Sigmoid colon (tissue), 7 donors: ENCODE measurements around the gene CNOT4. TPM values are rescaled to one million over a fixed set of nuclear protein-coding genes. Genes with fewer than 3 reads are reported as not detected.
"Not testable (repeated sequence)": the region's sequence is repeated elsewhere in the genome, so short reads cannot be mapped to it uniquely, and the experiment has no call there.

Experiments
- DNase-seq: peaks from one replicate; pipeline ENCODE4 v3.0.0-alpha.2; 2019
- H3K27ac ChIP-seq, 4 donors: fragments of 200-600 bp; sonication (generic); one replicate each; pipeline ENCODE4 v1.5.1; 2016 to 2019; ENCODE audit warnings: mild to moderate bottlenecking in 1 of 4
- H3K27me3 ChIP-seq, 3 donors: fragments of 200-600 bp; sonication (generic); one replicate each; pipeline ENCODE4 v1.5.1; 2019; ENCODE audit warnings: mild to moderate bottlenecking in 1 of 3
- H3K36me3 ChIP-seq, 4 donors: fragments of 200-600 bp; sonication (generic); one replicate each; pipeline ENCODE4 v1.5.1; 2016 to 2019
- H3K4me1 ChIP-seq, 4 donors: fragments of 200-600 bp; sonication (generic); one replicate each; pipeline ENCODE4 v1.5.1; 2017 to 2019
- H3K4me3 ChIP-seq, 4 donors: fragments of 200-600 bp; sonication (generic); one replicate each; pipeline ENCODE4 v1.5.1; 2017 to 2019; ENCODE audit warnings: mild to moderate bottlenecking in 2 of 4, moderate library complexity in 1 of 4
- H3K9me3 ChIP-seq, 4 donors: fragments of 200-600 bp in 3 of 4; sonication (generic) in 3 of 4; one replicate each; pipeline versions ENCODE4 v1.5.1 to v1.6.1; 2013 to 2019
- CTCF ChIP-seq, 4 experiments: fragments of 450-650 bp in 3 of 4; fragments of 200-600 bp in 1 of 4; IDR thresholded peaks; one replicate each; pipeline ENCODE4 v1.5.1; 2016 to 2019; ENCODE audit warnings: antibody characterized with exemption in 4 of 4, mild to moderate bottlenecking in 3 of 4, moderate library complexity in 2 of 4
- EP300 ChIP-seq, 4 donors: sonication (generic); formaldehyde crosslinking; IDR thresholded peaks; one replicate each; pipeline ENCODE4 v1.6.1; 2017; ENCODE audit warnings: antibody characterized with exemption in 4 of 4
- POLR2A ChIP-seq, 2 donors: fragments of 450-650 bp; IDR thresholded peaks; one replicate each; pipeline ENCODE4 v1.6.1; 2016; ENCODE audit warnings: antibody characterized with exemption in 2 of 2, mild to moderate bottlenecking in 2 of 2, moderate library complexity in 2 of 2
- POLR2AphosphoS5 ChIP-seq, 4 donors: sonication (generic); formaldehyde crosslinking; IDR thresholded peaks; one replicate each; pipeline ENCODE4 v1.6.1; 2017; ENCODE audit warnings: antibody characterized with exemption in 4 of 4
- WGBS, 2 donors: extraction: QIAGEN DNeasy Blood & Tissue Kit; methylation state at CpG; one replicate each; pipeline ENCODE4 v1.1.7; 2013; 5-methylcytosine and 5-hydroxymethylcytosine counted together
- intact Hi-C: fragments of 100-400 bp; cut with DNase I; formaldehyde crosslinking; loops from one replicate; pipeline ENCODE4 v1.15.1; 2023
- polyA plus RNA-seq, 3 donors: library from polyadenylated mRNA; stranded (reverse); fragments of 200-250 nt; gene quantifications; one replicate each; pipeline ENCODE4 v1.2.3, GENCODE V29; 2013
- total RNA-seq, 4 donors: library from RNA; depleted of rRNA; stranded (reverse); fragments of >200 nt; gene quantifications; one replicate each; pipeline ENCODE4 v1.1.0, GENCODE V29; 2016
- donor health status: healthy with polysubstance abuse.
- donor health status: Bipolar disorder and iron deficiency.
- donor health status: healthy.

Gene CNOT4
- total and polyA plus RNA-seq, 7 donors = 4.2 to 31.6 (median 23.5) TPM

GRCh38 chr7:135508883-135509588, 866 bp downstream of the CNOT4 start:
- WGBS, 2 donors = 0 to 1% methylated on average over 17 of the region's 17 CpGs
- TF ChIP-seq POLR2AphosphoS5 (IDR thresholded peaks at IDR 0.05) (no peak), POLR2A (IDR thresholded peaks at IDR 0.05) (no peak), CTCF (IDR thresholded peaks at IDR 0.05) (no peak), EP300 (IDR thresholded peaks at IDR 0.05) (no peak)
- no peak for DNase-seq
- Histone ChIP-seq H3K4me1 (peaks cover 0 to 35% (median 29%) of the 10 kb centered on the region in 4 donors), H3K27me3 (no peaks in the 10 kb centered on the region), H3K9me3 (no peaks in the 10 kb centered on the region), H3K4me3 (peak overlapping the region; percentile 68 to 82 (median 80)), H3K36me3 (no peaks in the 10 kb centered on the region), H3K27ac (peak overlapping the region; percentile 92 to 97 (median 94))
- intact Hi-C loops = no loop called here

GRCh38 chr7:135501402-135501801, 8.5 kb downstream of the CNOT4 start:
- no peak for TF ChIP-seq CTCF (IDR thresholded peaks at IDR 0.05)
- no peak for TF ChIP-seq POLR2A (IDR thresholded peaks at IDR 0.05)
- TF ChIP-seq POLR2AphosphoS5 (IDR thresholded peaks at IDR 0.05) = no peak
- TF ChIP-seq EP300 (IDR thresholded peaks at IDR 0.05) = no peak
- intact Hi-C loops = no loop called here
- H3K36me3 ChIP-seq = no peaks in the 10 kb centered on the region
- WGBS, 2 donors = 83 to 92% methylated on average over 2 of the region's 2 CpGs
- DNase-seq = no peak
- no peak overlapping the region for H3K27ac ChIP-seq
- H3K9me3 ChIP-seq = no peaks in the 10 kb centered on the region
- no peaks in the 10 kb centered on the region for H3K27me3 ChIP-seq
- peaks cover 0 to 62% (median 41%) of the 10 kb centered on the region in 4 donors for H3K4me1 ChIP-seq
- H3K4me3 ChIP-seq = no peak overlapping the region

GRCh38 chr7:135499818-135500217, 10.1 kb downstream of the CNOT4 start:
- DNase-seq = no peak
- Histone ChIP-seq H3K27me3 (no peaks in the 10 kb centered on the region), H3K36me3 (no peaks in the 10 kb centered on the region), H3K9me3 (no peaks in the 10 kb centered on the region), H3K4me3 (no peak overlapping the region), H3K27ac (no peak overlapping the region), H3K4me1 (peaks cover 0 to 61% (median 41%) of the 10 kb centered on the region in 4 donors)
- TF ChIP-seq EP300 (IDR thresholded peaks at IDR 0.05) (no peak), POLR2A (IDR thresholded peaks at IDR 0.05) (no peak), POLR2AphosphoS5 (IDR thresholded peaks at IDR 0.05) (no peak), CTCF (IDR thresholded peaks at IDR 0.05) (no peak)
- 55 to 75% methylated on average over 3 of the region's 3 CpGs for WGBS, 2 donors
- intact Hi-C loops = no loop called here

GRCh38 chr7:135497161-135497560, 12.7 kb downstream of the CNOT4 start:
- 96% methylated on average over 6 of the region's 6 CpGs for WGBS, 2 donors
- H3K4me3 ChIP-seq, H3K36me3 ChIP-seq, H3K9me3 ChIP-seq, DNase-seq, H3K27ac ChIP-seq, H3K27me3 ChIP-seq, intact Hi-C loops: not testable (repeated sequence)
- peaks cover 0 to 53% (median 36%) of the 10 kb centered on the region in 4 donors for H3K4me1 ChIP-seq

GRCh38 chr7:135493362-135493761, 16.5 kb downstream of the CNOT4 start:
- Histone ChIP-seq H3K36me3 (no peaks in the 10 kb centered on the region), H3K27me3 (no peaks in the 10 kb centered on the region), H3K9me3 (no peaks in the 10 kb centered on the region), H3K4me1 (peaks cover 0 to 39% (median 25%) of the 10 kb centered on the region in 4 donors), H3K4me3 (no peak overlapping the region), H3K27ac (no peak overlapping the region)
- no peak for DNase-seq
- intact Hi-C loops = no loop called here
- TF ChIP-seq POLR2AphosphoS5 (IDR thresholded peaks at IDR 0.05) (no peak), POLR2A (IDR thresholded peaks at IDR 0.05) (no peak), CTCF (IDR thresholded peaks at IDR 0.05) (no peak), EP300 (IDR thresholded peaks at IDR 0.05) (no peak)
- WGBS, 2 donors = 93 to 99% methylated on average over 1 of the region's 1 CpG
